Lower leg skin (tissue), 4 donors: ENCODE data around the gene ZBTB49. TPM values are rescaled to one million over a fixed set of nuclear protein-coding genes. Genes with fewer than 3 reads are reported as not detected.

Experiments used
- DNase-seq, 2 donors: peaks; one replicate each; pipeline ENCODE4 v3.0.0-alpha.2; 2019; ENCODE audit warnings: low spot score in 2 of 2
- H3K4me3 ChIP-seq: fragments of 200-600 bp; sonication (generic); 2 replicates; pipeline ENCODE4 v1.5.1; 2017; ENCODE audit warnings: mild to moderate bottlenecking, low read depth; ENCODE audit not compliant: poor library complexity, severe bottlenecking
- CTCF ChIP-seq, 3 donors: fragments of 450-650 bp; IDR thresholded peaks; one replicate each; pipeline ENCODE4 v1.5.1; 2016; ENCODE audit warnings: antibody characterized with exemption in 3 of 3, mild to moderate bottlenecking in 3 of 3, moderate library complexity in 2 of 3
- POLR2A ChIP-seq, 2 donors: fragments of 450-650 bp; IDR thresholded peaks; one replicate each; pipeline ENCODE4 v1.6.1; 2016 to 2017; ENCODE audit warnings: antibody characterized with exemption in 2 of 2, mild to moderate bottlenecking in 1 of 2, moderate library complexity in 1 of 2
- WGBS, 2 donors: methylation state at CpG; one replicate each; pipeline ENCODE4 v1.1.5; 2018; 5-methylcytosine and 5-hydroxymethylcytosine counted together
- intact Hi-C: fragments of 100-400 bp; cut with DNase I; formaldehyde crosslinking; loops from one replicate; pipeline ENCODE4 v1.15.0; 2023; ENCODE audit warnings: low total_unique reads
- total RNA-seq, 4 donors: library from RNA; depleted of rRNA; stranded (reverse); fragments of >200 nt; gene quantifications; one replicate each; pipeline ENCODE4 v1.1.0, GENCODE V29; 2016

ZBTB49 gene
- total RNA-seq, 4 donors from 2014 or later, result 4.9 to 29.5 (median 6.9) TPM

- WGBS, 2 donors, result 89 to 91% methylated on average over 12 of the region's 12 CpGs
- no peak overlapping the region for H3K4me3 ChIP-seq
- TF ChIP-seq POLR2A (IDR thresholded peaks at IDR 0.05) (no peak), CTCF (IDR thresholded peaks at IDR 0.05) (no peak)
- no peak for DNase-seq
- intact Hi-C loops, result no loop called here
Observed at GRCh38 chr4:4315461-4316149, 25.6 kb downstream of the ZBTB49 start.

- H3K4me3 ChIP-seq, result no peak overlapping the region
- TF ChIP-seq CTCF (IDR thresholded peaks at IDR 0.05), result no peak
- TF ChIP-seq POLR2A (IDR thresholded peaks at IDR 0.05), result no peak
- 90 to 94% methylated on average over 13 of the region's 13 CpGs for WGBS, 2 donors
- intact Hi-C loops, result no loop called here
- DNase-seq, result no peak
Observed at GRCh38 chr4:4316150-4316495, 26.1 kb downstream of the ZBTB49 start.

GRCh38 chr4:4317496-4318232, 27.6 kb downstream of the ZBTB49 start:
- 95% methylated on average over 22 of the region's 23 CpGs for WGBS, 2 donors
- intact Hi-C loops, result no loop called here
- H3K4me3 ChIP-seq, result no peak overlapping the region
- TF ChIP-seq CTCF (IDR thresholded peaks at IDR 0.05), result no peak
- no peak for TF ChIP-seq POLR2A (IDR thresholded peaks at IDR 0.05)
- no peak for DNase-seq

DNA sequence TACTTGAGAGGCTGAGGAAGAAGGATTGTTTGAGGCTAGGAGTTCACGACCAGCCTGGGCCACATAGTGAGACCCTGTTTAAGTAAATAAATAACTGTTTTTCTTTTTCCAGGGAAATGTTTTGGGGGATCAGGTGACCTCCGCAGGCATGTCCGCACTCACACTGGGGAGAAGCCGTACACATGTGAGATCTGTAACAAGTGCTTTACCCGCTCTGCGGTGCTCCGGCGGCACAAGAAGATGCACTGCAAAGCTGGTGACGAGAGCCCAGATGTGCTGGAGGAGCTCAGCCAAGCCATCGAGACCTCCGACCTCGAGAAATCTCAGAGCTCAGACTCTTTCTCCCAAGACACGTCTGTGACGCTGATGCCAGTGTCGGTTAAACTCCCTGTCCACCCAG, 30.5 kb downstream of the ZBTB49 start:
- H3K4me3 ChIP-seq, result no peak overlapping the region
- 93 to 97% methylated on average over 15 of the region's 15 CpGs for WGBS, 2 donors
- no peak for DNase-seq
- TF ChIP-seq CTCF (IDR thresholded peaks at IDR 0.05), result no peak
- TF ChIP-seq POLR2A (IDR thresholded peaks at IDR 0.05), result no peak
- intact Hi-C loops, result no loop called here

- intact Hi-C loops, result no loop called here
- no peak overlapping the region for H3K4me3 ChIP-seq
- TF ChIP-seq POLR2A (IDR thresholded peaks at IDR 0.05), result no peak
- no peak for TF ChIP-seq CTCF (IDR thresholded peaks at IDR 0.05)
- no peak for DNase-seq
- WGBS, 2 donors, result 94 to 95% methylated on average over 22 to 26 of the region's 26 CpGs
Observed at GRCh38 chr4:4320951-4321714, 31.1 kb downstream of the ZBTB49 start.
